ENCODE results near the gene TAPBP.

DNA sequence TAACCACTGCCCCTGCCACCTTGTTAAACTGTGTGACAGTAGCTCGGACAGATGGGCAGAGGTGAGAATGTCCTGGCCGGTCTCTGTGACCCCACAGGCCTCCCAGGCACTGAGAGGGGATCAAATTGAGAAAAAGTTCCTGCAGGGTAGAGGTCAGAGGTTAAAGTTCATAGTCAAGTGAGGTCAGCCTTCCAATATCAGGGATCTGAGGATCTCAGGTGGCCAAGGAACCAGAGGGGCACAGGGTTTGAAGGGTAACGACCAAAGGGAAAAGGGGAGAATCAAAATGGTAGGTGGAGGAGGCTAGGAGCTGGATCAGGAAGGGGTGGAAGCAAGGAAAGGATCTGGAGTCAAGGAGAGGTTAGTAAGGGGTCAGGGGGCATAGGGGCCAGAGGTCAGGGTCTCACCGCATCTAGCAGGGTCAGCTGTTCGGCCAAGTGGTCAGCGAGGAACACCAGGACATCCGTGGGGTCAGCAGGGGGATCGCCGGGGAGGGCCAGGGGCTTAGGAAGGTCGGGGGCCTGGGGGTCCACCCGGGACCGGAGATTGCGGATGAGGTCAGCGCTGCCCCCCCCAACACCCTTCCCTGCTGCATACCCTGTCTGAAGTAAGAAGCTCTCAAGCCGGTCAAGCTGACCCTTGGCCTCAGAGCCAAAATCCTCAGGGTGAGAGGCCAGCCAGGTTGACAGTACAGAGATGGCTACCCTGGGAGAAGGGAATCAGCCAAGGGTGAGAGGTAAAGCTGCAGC, 18.1 kb downstream of the TAPBP start:
- no peak for TF ChIP-seq CTCF (conservative IDR thresholded peaks at IDR 0.05 in 1 of 2, IDR thresholded peaks at IDR 0.05 in 1 of 2; ENCODE audit: extremely low read depth in 1 of 2, insufficient read depth in 1 of 2, low read depth in 1 of 2, low read length in 2 of 2)
- TF ChIP-seq EZH2 (IDR thresholded peaks at IDR 0.05; ENCODE audit: borderline replicate concordance, low read length), result no peak

Measured in mammary epithelial cell (primary cell).